Renal cortical epithelial cell (primary cell): ENCODE data around the gene SAFB. TPM values are rescaled to one million over a fixed set of nuclear protein-coding genes. Genes with fewer than 3 reads are reported as not detected.

ENCODE experiments used
- total RNA-seq: library from RNA; depleted of rRNA; stranded (reverse); fragments of >200 nt; gene quantifications from 2 replicates; pipeline ENCODE4 v1.2.3, GENCODE V29; 2014

SAFB gene
- total RNA-seq, 1 donor from 2014 or later: 86.8 TPM

Other genes starting within 250 kb of the SAFB start
- gene ZNRF4, start 167.7 kb upstream of the SAFB start, total RNA-seq: not detected in 2 replicates
- gene TINCR, start 55.1 kb upstream of the SAFB start, total RNA-seq: not detected in 2 replicates
- 12.3 and 57.2 TPM in 2 replicates for gene SAFB2, start 307 bp upstream of the SAFB start, total RNA-seq
- gene MICOS13, start 57.4 kb downstream of the SAFB start, total RNA-seq: 13.0 and 33.5 TPM in 2 replicates
- gene HSD11B1L, start 57.9 kb downstream of the SAFB start, total RNA-seq: 9.4 and 22.2 TPM in 2 replicates
- gene RPL36, start 67.2 kb downstream of the SAFB start, total RNA-seq: 159 and 652 TPM in 2 replicates
- 99.3 and 116 TPM in 2 replicates for gene LONP1, start 97.1 kb downstream of the SAFB start, total RNA-seq
- not detected in 2 replicates for gene CATSPERD, start 97.6 kb downstream of the SAFB start, total RNA-seq
- 0.15 TPM in 1 of 2 replicates, not detected in the other for gene PRR22, start 161.7 kb downstream of the SAFB start, total RNA-seq
- gene DUS3L, start 168.1 kb downstream of the SAFB start, total RNA-seq: 15.9 and 30.0 TPM in 2 replicates
- 0.17 and 0.20 TPM in 2 replicates for gene NRTN, start 182.0 kb downstream of the SAFB start, total RNA-seq
- 0.05 TPM in 1 of 2 replicates, not detected in the other for gene FUT6, start 216.6 kb downstream of the SAFB start, total RNA-seq
- 0.05 and 3.1 TPM in 2 replicates for gene FUT3, start 228.4 kb downstream of the SAFB start, total RNA-seq
- not detected in 2 replicates for gene FUT5, start 247.5 kb downstream of the SAFB start, total RNA-seq